Fibroblast of mammary gland (primary cell): Measurements from ENCODE around the gene GRAMD1B.
A peak's percentile ranks its signal among the peaks of the same experiment; 100 is the strongest.

Experiments used
- DNase-seq: peaks from one replicate; pipeline ENCODE4 v3.0.0-alpha.2; 2010; ENCODE audit warnings: low read depth
- H3K4me3 ChIP-seq: 2 replicates; pipeline ENCODE4 v1.5.1; 2011; ENCODE audit warnings: low read depth, mild to moderate bottlenecking, low read length, moderate library complexity; ENCODE audit not compliant: control insufficient read depth
- CTCF ChIP-seq: conservative IDR thresholded peaks from 2 replicates; pipeline ENCODE4 v1.5.1; 2011; ENCODE audit warnings: low read depth, low read length, inconsistent platforms; ENCODE audit not compliant: control insufficient read depth, insufficient read depth

The GRAMD1B gene

GRCh38 chr11:123404676-123405075, 25.4 kb upstream of the GRAMD1B start:
- no peak for DNase-seq
- no peak overlapping the region for H3K4me3 ChIP-seq
- no peak for TF ChIP-seq CTCF

- DNase-seq = no peak
- no peak for TF ChIP-seq CTCF
- H3K4me3 ChIP-seq = no peak overlapping the region
Observed at GRCh38 chr11:123405123-123405592, 24.9 kb upstream of the GRAMD1B start.

GRCh38 chr11:123406441-123407129, 23.5 kb upstream of the GRAMD1B start:
- no peak for TF ChIP-seq CTCF
- H3K4me3 ChIP-seq = no peak overlapping the region

GRCh38 chr11:123407130-123407995, 22.7 kb upstream of the GRAMD1B start:
- DNase-seq = peak; percentile 64
- H3K4me3 ChIP-seq = no peak overlapping the region
- peak; percentile 59 for TF ChIP-seq CTCF

More at GRCh38 chr11:123406441-123407129, 23.5 kb upstream of the GRAMD1B start:
- DNase-seq = no peak

GRCh38 chr11:123407996-123408597, 22.0 kb upstream of the GRAMD1B start:
- no peak overlapping the region for H3K4me3 ChIP-seq
- no peak for DNase-seq
- no peak for TF ChIP-seq CTCF

GRCh38 chr11:123408619-123409455, 21.2 kb upstream of the GRAMD1B start:
- DNase-seq = no peak
- TF ChIP-seq CTCF = no peak

More at GRCh38 chr11:123408619-123409455, 21.2 kb upstream of the GRAMD1B start:
- no peak overlapping the region for H3K4me3 ChIP-seq
